Suprapubic skin (tissue), 4 donors: ENCODE data around the gene COL18A1. TPM values are rescaled to one million over a fixed set of nuclear protein-coding genes. Genes with fewer than 3 reads are reported as not detected.

Source experiments
- DNase-seq, 2 donors: peaks; one replicate each; pipeline ENCODE4 v3.0.0-alpha.2; 2019; ENCODE audit warnings: low spot score in 2 of 2
- H3K27ac ChIP-seq: fragments of 200-600 bp; sonication (generic); one replicate; pipeline ENCODE4 v1.5.1; 2019
- H3K27me3 ChIP-seq: fragments of 200-600 bp; sonication (generic); one replicate; pipeline ENCODE4 v1.5.1; 2019
- H3K36me3 ChIP-seq: fragments of 200-600 bp; sonication (generic); one replicate; pipeline ENCODE4 v1.5.1; 2019
- H3K4me1 ChIP-seq: fragments of 200-600 bp; sonication (generic); one replicate; pipeline ENCODE4 v1.5.1; 2019
- H3K4me3 ChIP-seq: fragments of 200-600 bp; sonication (generic); one replicate; pipeline ENCODE4 v1.5.1; 2019; ENCODE audit warnings: mild to moderate bottlenecking
- H3K9me3 ChIP-seq: fragments of 200-600 bp; sonication (generic); one replicate; pipeline ENCODE4 v1.5.1; 2019
- EP300 ChIP-seq: sonication (generic); formaldehyde crosslinking; IDR thresholded peaks from one replicate; pipeline ENCODE4 v1.6.1; 2017; ENCODE audit warnings: antibody characterized with exemption
- POLR2A ChIP-seq, 2 donors: fragments of 450-650 bp; IDR thresholded peaks; one replicate each; pipeline ENCODE4 v1.6.1; 2017; ENCODE audit warnings: antibody characterized with exemption in 2 of 2, mild to moderate bottlenecking in 2 of 2, moderate library complexity in 2 of 2
- POLR2AphosphoS5 ChIP-seq, 3 donors: sonication (generic); formaldehyde crosslinking; IDR thresholded peaks; one replicate each; pipeline ENCODE4 v1.6.1; 2017; ENCODE audit warnings: antibody characterized with exemption in 3 of 3
- WGBS: methylation state at CpG from one replicate; pipeline ENCODE4 v1.1.5; 2018; 5-methylcytosine and 5-hydroxymethylcytosine counted together
- total RNA-seq, 4 donors: library from RNA; depleted of rRNA; stranded (reverse); fragments of >200 nt; gene quantifications; one replicate each; pipeline ENCODE4 v1.1.0, GENCODE V29; 2016
- TF ChIP-seq, protein P1 (sequence below), 2 donors: fragments of 200-600 bp in 1 of 2; fragments of 450-650 bp in 1 of 2; sonication (generic) in 1 of 2; IDR thresholded peaks; one replicate each; pipeline ENCODE4 v1.5.1; 2016 to 2019; ENCODE audit warnings: antibody characterized with exemption in 2 of 2, mild to moderate bottlenecking in 1 of 2, moderate library complexity in 1 of 2

The COL18A1 gene
- total RNA-seq, 4 donors from 2014 or later: 71.9 to 157 (median 101) TPM

DNA sequence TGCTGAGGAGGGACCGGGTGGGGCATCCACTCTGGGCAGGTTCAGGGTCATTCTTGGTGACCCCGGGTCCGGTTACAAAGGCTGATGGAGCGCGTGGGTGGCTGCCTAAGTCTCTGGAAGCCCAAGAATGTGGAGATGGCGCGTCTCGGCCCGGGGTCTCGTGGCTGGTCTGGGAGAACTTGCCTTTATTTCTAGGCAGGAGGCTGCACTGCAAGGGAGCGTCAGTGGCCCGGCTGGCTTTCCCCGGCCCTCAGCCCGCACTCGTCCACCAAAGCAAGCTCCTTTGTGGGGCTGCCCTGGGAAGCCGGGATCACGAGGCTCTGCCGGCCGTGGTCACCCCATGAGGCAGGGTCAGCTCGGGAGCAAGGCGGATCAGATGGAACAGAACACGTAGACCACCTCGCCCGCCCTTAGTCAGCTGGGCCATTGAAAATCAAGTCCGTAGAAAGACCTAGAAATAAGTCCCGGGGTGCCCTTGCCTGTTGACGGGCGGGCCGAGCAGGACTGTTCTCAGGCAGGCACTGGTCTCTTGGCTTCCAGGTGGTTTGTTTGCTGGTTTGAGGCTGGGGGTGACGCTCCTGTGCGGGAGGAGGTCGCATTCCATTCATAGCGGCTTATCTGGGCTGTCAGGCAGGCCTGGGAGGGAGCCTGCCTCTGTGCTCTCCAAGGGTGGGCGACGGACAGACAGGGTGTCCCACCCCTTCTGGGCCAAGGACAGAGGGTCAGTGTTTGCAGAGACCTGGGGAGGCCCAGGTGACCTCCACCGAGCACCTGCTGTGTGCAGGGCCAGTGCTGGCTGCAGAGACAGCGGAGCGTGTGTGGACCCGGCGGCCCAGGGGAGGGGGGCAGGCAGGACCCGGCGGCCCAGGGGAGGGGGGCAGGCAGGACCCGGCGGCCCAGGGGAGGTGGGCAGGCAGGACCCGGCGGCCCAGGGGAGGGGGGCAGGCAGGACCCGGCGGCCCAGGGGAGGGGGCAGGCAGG lies 25.8 kb downstream of the COL18A1 start:
- Histone ChIP-seq H3K36me3 (no peaks in the 10 kb centered on the region), H3K9me3 (no peaks in the 10 kb centered on the region), H3K27me3 (no peaks in the 10 kb centered on the region), H3K27ac (no peak overlapping the region), H3K4me3 (no peak overlapping the region), H3K4me1 (peaks cover 55% of the 10 kb centered on the region)
- DNase-seq: no peak
- WGBS: 76% methylated on average over 28 of the region's 48 CpGs
- TF ChIP-seq, protein P1, sequence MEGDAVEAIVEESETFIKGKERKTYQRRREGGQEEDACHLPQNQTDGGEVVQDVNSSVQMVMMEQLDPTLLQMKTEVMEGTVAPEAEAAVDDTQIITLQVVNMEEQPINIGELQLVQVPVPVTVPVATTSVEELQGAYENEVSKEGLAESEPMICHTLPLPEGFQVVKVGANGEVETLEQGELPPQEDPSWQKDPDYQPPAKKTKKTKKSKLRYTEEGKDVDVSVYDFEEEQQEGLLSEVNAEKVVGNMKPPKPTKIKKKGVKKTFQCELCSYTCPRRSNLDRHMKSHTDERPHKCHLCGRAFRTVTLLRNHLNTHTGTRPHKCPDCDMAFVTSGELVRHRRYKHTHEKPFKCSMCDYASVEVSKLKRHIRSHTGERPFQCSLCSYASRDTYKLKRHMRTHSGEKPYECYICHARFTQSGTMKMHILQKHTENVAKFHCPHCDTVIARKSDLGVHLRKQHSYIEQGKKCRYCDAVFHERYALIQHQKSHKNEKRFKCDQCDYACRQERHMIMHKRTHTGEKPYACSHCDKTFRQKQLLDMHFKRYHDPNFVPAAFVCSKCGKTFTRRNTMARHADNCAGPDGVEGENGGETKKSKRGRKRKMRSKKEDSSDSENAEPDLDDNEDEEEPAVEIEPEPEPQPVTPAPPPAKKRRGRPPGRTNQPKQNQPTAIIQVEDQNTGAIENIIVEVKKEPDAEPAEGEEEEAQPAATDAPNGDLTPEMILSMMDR (IDR thresholded peaks at IDR 0.05): no peak
- TF ChIP-seq EP300 (no peak), POLR2A (IDR thresholded peaks at IDR 0.05) (no peak), POLR2AphosphoS5 (IDR thresholded peaks at IDR 0.05) (no peak)

- no peak for DNase-seq
- no peak for TF ChIP-seq POLR2A (IDR thresholded peaks at IDR 0.05)
- no peak for TF ChIP-seq EP300
- no peak for TF ChIP-seq POLR2AphosphoS5 (IDR thresholded peaks at IDR 0.05)
- TF ChIP-seq, protein P1 (IDR thresholded peaks at IDR 0.05): no peak
- 80% methylated on average over 2 of the region's 17 CpGs for WGBS
- Histone ChIP-seq H3K4me3 (no peak overlapping the region), H3K9me3 (no peaks in the 10 kb centered on the region), H3K27ac (no peak overlapping the region), H3K4me1 (peaks cover 60% of the 10 kb centered on the region), H3K27me3 (no peaks in the 10 kb centered on the region), H3K36me3 (no peaks in the 10 kb centered on the region)
Measured at GRCh38 chr21:45431781-45432572, 27.0 kb downstream of the COL18A1 start.

- Histone ChIP-seq H3K27me3 (no peaks in the 10 kb centered on the region), H3K27ac (no peak overlapping the region), H3K4me3 (no peak overlapping the region), H3K4me1 (peaks cover 53% of the 10 kb centered on the region), H3K9me3 (no peaks in the 10 kb centered on the region), H3K36me3 (no peaks in the 10 kb centered on the region)
- TF ChIP-seq, protein P1 (IDR thresholded peaks at IDR 0.05): no peak
- no peak for TF ChIP-seq POLR2AphosphoS5 (IDR thresholded peaks at IDR 0.05)
- no peak for TF ChIP-seq EP300
- TF ChIP-seq POLR2A (IDR thresholded peaks at IDR 0.05): no peak
- 39% methylated on average over 10 of the region's 16 CpGs for WGBS
- no peak for DNase-seq
Measured at GRCh38 chr21:45432575-45433255, 27.8 kb downstream of the COL18A1 start.

- WGBS: 75% methylated on average over 8 of the region's 8 CpGs
- Histone ChIP-seq H3K4me3 (no peak overlapping the region), H3K27ac (no peak overlapping the region), H3K9me3 (no peaks in the 10 kb centered on the region), H3K36me3 (no peaks in the 10 kb centered on the region), H3K4me1 (peaks cover 50% of the 10 kb centered on the region), H3K27me3 (no peaks in the 10 kb centered on the region)
- TF ChIP-seq EP300 (no peak), POLR2AphosphoS5 (IDR thresholded peaks at IDR 0.05) (no peak), POLR2A (IDR thresholded peaks at IDR 0.05) (no peak)
- TF ChIP-seq, protein P1 (IDR thresholded peaks at IDR 0.05): no peak
- DNase-seq: no peak
Measured at GRCh38 chr21:45433301-45433700, 28.3 kb downstream of the COL18A1 start.
